K562 (cell line): ENCODE data around the gene TSEN54.

Source experiments
- CREM ChIP-seq: IDR thresholded peaks from 2 replicates; pipeline ENCODE4 v1.6.1; 2014; ENCODE audit warnings: antibody characterized with exemption, low read depth
- FOXJ3 ChIP-seq: sonication (generic); formaldehyde crosslinking; IDR thresholded peaks from 2 replicates; pipeline ENCODE4 v1.4.0; 2020; ENCODE audit warnings: mild to moderate bottlenecking, missing genetic modification reagents
- GABPA ChIP-seq: fragments of 200-800 bp; sonication (Bioruptor generic); conservative IDR thresholded peaks from 2 replicates; pipeline ENCODE4 v1.6.1; 2016; ENCODE audit warnings: low read depth, missing genetic modification characterization, missing compliant biosample characterization
- KDM1A ChIP-seq, 2 experiments: fragments of 450-650 bp; IDR thresholded peaks; 2 replicates each; pipeline ENCODE4 v1.6.1; 2016; ENCODE audit warnings: mild to moderate bottlenecking in 2 of 2
- PHF21A ChIP-seq: fragments of 450-650 bp; IDR thresholded peaks from 2 replicates; pipeline ENCODE4 v1.6.1; 2017; ENCODE audit warnings: low read depth, borderline replicate concordance
- POLR2A ChIP-seq: fragments of 450-650 bp; conservative IDR thresholded peaks from 2 replicates; pipeline ENCODE4 v1.6.1; 2016
- SAFB2 ChIP-seq: fragments of 200-400 bp; formaldehyde crosslinking; IDR thresholded peaks from 2 replicates; pipeline ENCODE4 v1.6.1; 2018; ENCODE audit warnings: borderline replicate concordance, low read length, low read depth, moderate library complexity; ENCODE audit not compliant: severe bottlenecking
- TBP ChIP-seq: optimal IDR thresholded peaks from 2 replicates; pipeline ENCODE3; 2011; ENCODE audit warnings: low read depth, low read length, improper control_type of control experiment
- TCFL5 ChIP-seq: fragments of 250-450 bp; sonication (Bioruptor Pico); conservative IDR thresholded peaks from 2 replicates; pipeline ENCODE4 v1.6.1; 2021; ENCODE audit warnings: mild to moderate bottlenecking, moderate library complexity, matching md5 sums
- TF ChIP-seq, protein P1 (sequence below): fragments of 450-650 bp; IDR thresholded peaks from one replicate; pipeline ENCODE4 v1.6.1; 2018; ENCODE audit warnings: mild to moderate bottlenecking, moderate library complexity; ENCODE audit not compliant: partially characterized antibody
- TF ChIP-seq, protein P2 (sequence below): fragments of 200-600 bp; sonication (generic); IDR thresholded peaks from one replicate; pipeline ENCODE4 v1.6.1; 2012; ENCODE audit warnings: mild to moderate bottlenecking, low read depth, low read length, inconsistent platforms
- TF ChIP-seq, protein P3 (sequence below), 3 experiments: IDR thresholded peaks in 2 of 3; conservative IDR thresholded peaks in 1 of 3; 2 replicates each; pipeline ENCODE4 v1.5.1; 2011 to 2012; ENCODE audit warnings: low read length in 3 of 3, mild to moderate bottlenecking in 3 of 3, control low read depth in 2 of 3, improper control_type of control experiment in 1 of 3, inconsistent platforms in 1 of 3, low read depth in 1 of 3, mixed read lengths in 1 of 3, moderate library complexity in 1 of 3; ENCODE audit not compliant: insufficient read depth in 2 of 3

- TF ChIP-seq GABPA (tag) (no peak), KDM1A (IDR thresholded peaks at IDR 0.05) (no peak), PHF21A (no peak), SAFB2 (no peak), TCFL5 (CRISPR knock-in tag) (no peak), CREM (no peak), FOXJ3 (no peak), TBP (no peak), POLR2A (no peak)
- TF ChIP-seq, protein P1, sequence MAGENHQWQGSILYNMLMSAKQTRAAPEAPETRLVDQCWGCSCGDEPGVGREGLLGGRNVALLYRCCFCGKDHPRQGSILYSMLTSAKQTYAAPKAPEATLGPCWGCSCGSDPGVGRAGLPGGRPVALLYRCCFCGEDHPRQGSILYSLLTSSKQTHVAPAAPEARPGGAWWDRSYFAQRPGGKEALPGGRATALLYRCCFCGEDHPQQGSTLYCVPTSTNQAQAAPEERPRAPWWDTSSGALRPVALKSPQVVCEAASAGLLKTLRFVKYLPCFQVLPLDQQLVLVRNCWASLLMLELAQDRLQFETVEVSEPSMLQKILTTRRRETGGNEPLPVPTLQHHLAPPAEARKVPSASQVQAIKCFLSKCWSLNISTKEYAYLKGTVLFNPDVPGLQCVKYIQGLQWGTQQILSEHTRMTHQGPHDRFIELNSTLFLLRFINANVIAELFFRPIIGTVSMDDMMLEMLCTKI: no peak
- TF ChIP-seq, protein P2, sequence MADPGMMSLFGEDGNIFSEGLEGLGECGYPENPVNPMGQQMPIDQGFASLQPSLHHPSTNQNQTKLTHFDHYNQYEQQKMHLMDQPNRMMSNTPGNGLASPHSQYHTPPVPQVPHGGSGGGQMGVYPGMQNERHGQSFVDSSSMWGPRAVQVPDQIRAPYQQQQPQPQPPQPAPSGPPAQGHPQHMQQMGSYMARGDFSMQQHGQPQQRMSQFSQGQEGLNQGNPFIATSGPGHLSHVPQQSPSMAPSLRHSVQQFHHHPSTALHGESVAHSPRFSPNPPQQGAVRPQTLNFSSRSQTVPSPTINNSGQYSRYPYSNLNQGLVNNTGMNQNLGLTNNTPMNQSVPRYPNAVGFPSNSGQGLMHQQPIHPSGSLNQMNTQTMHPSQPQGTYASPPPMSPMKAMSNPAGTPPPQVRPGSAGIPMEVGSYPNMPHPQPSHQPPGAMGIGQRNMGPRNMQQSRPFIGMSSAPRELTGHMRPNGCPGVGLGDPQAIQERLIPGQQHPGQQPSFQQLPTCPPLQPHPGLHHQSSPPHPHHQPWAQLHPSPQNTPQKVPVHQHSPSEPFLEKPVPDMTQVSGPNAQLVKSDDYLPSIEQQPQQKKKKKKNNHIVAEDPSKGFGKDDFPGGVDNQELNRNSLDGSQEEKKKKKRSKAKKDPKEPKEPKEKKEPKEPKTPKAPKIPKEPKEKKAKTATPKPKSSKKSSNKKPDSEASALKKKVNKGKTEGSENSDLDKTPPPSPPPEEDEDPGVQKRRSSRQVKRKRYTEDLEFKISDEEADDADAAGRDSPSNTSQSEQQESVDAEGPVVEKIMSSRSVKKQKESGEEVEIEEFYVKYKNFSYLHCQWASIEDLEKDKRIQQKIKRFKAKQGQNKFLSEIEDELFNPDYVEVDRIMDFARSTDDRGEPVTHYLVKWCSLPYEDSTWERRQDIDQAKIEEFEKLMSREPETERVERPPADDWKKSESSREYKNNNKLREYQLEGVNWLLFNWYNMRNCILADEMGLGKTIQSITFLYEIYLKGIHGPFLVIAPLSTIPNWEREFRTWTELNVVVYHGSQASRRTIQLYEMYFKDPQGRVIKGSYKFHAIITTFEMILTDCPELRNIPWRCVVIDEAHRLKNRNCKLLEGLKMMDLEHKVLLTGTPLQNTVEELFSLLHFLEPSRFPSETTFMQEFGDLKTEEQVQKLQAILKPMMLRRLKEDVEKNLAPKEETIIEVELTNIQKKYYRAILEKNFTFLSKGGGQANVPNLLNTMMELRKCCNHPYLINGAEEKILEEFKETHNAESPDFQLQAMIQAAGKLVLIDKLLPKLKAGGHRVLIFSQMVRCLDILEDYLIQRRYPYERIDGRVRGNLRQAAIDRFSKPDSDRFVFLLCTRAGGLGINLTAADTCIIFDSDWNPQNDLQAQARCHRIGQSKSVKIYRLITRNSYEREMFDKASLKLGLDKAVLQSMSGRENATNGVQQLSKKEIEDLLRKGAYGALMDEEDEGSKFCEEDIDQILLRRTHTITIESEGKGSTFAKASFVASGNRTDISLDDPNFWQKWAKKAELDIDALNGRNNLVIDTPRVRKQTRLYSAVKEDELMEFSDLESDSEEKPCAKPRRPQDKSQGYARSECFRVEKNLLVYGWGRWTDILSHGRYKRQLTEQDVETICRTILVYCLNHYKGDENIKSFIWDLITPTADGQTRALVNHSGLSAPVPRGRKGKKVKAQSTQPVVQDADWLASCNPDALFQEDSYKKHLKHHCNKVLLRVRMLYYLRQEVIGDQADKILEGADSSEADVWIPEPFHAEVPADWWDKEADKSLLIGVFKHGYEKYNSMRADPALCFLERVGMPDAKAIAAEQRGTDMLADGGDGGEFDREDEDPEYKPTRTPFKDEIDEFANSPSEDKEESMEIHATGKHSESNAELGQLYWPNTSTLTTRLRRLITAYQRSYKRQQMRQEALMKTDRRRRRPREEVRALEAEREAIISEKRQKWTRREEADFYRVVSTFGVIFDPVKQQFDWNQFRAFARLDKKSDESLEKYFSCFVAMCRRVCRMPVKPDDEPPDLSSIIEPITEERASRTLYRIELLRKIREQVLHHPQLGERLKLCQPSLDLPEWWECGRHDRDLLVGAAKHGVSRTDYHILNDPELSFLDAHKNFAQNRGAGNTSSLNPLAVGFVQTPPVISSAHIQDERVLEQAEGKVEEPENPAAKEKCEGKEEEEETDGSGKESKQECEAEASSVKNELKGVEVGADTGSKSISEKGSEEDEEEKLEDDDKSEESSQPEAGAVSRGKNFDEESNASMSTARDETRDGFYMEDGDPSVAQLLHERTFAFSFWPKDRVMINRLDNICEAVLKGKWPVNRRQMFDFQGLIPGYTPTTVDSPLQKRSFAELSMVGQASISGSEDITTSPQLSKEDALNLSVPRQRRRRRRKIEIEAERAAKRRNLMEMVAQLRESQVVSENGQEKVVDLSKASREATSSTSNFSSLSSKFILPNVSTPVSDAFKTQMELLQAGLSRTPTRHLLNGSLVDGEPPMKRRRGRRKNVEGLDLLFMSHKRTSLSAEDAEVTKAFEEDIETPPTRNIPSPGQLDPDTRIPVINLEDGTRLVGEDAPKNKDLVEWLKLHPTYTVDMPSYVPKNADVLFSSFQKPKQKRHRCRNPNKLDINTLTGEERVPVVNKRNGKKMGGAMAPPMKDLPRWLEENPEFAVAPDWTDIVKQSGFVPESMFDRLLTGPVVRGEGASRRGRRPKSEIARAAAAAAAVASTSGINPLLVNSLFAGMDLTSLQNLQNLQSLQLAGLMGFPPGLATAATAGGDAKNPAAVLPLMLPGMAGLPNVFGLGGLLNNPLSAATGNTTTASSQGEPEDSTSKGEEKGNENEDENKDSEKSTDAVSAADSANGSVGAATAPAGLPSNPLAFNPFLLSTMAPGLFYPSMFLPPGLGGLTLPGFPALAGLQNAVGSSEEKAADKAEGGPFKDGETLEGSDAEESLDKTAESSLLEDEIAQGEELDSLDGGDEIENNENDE: no peak
- TF ChIP-seq, protein P3, sequence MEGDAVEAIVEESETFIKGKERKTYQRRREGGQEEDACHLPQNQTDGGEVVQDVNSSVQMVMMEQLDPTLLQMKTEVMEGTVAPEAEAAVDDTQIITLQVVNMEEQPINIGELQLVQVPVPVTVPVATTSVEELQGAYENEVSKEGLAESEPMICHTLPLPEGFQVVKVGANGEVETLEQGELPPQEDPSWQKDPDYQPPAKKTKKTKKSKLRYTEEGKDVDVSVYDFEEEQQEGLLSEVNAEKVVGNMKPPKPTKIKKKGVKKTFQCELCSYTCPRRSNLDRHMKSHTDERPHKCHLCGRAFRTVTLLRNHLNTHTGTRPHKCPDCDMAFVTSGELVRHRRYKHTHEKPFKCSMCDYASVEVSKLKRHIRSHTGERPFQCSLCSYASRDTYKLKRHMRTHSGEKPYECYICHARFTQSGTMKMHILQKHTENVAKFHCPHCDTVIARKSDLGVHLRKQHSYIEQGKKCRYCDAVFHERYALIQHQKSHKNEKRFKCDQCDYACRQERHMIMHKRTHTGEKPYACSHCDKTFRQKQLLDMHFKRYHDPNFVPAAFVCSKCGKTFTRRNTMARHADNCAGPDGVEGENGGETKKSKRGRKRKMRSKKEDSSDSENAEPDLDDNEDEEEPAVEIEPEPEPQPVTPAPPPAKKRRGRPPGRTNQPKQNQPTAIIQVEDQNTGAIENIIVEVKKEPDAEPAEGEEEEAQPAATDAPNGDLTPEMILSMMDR (IDR thresholded peaks at IDR 0.05 in 2 of 3, conservative IDR thresholded peaks at IDR 0.05 in 1 of 3; ENCODE audit: insufficient read depth in 2 of 3, low read depth in 1 of 3, low read length in 3 of 3): no peak
Observed at GRCh38 chr17:75486951-75487350, 29.4 kb upstream of the TSEN54 start.
